CMK (cell line): Measurements from ENCODE around the gene COQ2.

ENCODE experiments used
- DNase-seq: peaks from one replicate; pipeline ENCODE4 v3.0.0-alpha.2; 2010; ENCODE audit warnings: low read depth

COQ2 gene

DNA sequence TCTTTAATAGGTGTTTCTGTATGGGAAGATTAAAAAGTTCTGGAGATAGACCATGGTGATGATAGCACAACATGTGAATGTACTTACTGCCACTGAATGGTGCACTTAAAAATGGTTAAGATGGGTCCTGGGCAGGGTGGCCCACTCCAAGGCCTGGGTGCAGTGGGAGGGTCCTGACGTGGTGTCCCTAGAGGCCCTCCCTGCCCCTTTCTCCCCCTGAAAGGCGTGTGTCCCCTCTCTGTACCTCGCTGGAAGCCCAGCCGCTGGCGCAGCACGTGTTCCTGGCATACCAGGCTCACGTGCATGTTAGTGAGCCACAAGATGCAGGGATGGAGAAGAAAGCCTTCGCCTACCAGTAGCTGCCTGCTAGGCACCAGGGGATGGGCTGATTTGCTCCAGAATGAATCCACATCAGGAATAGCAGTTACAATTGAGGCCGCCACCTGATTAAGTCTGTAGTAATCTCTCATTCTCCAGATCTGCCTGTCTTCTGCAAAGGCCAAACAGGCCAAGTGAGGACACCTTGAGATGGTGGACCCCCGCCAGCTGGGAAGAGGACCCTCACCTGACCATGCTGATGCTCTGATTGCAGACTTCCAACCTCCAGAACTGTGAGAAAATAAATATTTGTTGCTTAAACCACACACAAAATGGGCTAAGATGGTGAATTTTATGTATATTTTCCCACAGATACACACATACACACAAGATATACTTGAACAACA lies 67.5 kb downstream of the COQ2 start:
- DNase-seq = no peak

DNA sequence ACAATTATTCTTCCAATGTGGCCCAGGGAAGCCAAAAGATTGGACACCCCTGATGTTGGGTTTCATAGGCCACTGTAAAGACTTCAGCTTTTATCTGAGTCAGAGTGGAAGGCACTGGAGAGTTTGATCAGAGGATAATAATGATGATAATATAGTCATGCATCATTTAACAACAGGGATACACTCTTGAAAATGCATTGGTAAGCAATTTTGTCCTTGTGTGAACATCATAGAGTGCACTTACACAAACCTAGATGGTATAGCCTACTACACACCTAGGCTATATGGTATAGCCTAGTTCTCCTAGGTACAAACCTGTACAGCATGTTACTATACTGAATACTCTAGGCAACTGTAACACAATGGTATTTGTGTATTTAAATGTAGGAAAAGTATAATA lies 70.5 kb downstream of the COQ2 start:
- DNase-seq = no peak
